Prostate gland (tissue), 2 donors: ENCODE data around the gene TSPAN32. TPM values are rescaled to one million over a fixed set of nuclear protein-coding genes. Genes with fewer than 3 reads are reported as not detected.

Experiments used
- DNase-seq: peaks from one replicate; pipeline ENCODE4 v3.0.0-alpha.2; 2019; ENCODE audit warnings: low spot score
- H3K27ac ChIP-seq, 2 donors: fragments of 200-600 bp; sonication (generic); 2 replicates each; pipeline ENCODE4 v1.5.1; 2017 to 2019
- H3K27me3 ChIP-seq: fragments of 200-600 bp; sonication (generic); replicated peaks from 2 replicates; pipeline ENCODE4 v1.5.1; 2019; ENCODE audit not compliant: insufficient read depth
- H3K36me3 ChIP-seq, 2 donors: fragments of 200-600 bp; sonication (generic); 1 replicate in 1 of 2; 2 replicates in 1 of 2; pipeline versions ENCODE4 v1.5.1 to v1.8.1; 2017 to 2019
- H3K4me1 ChIP-seq: fragments of 200-600 bp; sonication (generic); replicated peaks from 2 replicates; pipeline ENCODE4 v1.5.1; 2019
- H3K4me3 ChIP-seq, 2 donors: fragments of 200-600 bp; sonication (generic); 2 replicates each; pipeline ENCODE4 v1.5.1; 2017 to 2019
- H3K9me3 ChIP-seq: fragments of 200-600 bp; sonication (generic); 2 replicates; pipeline ENCODE4 v1.5.1; 2017
- CTCF ChIP-seq, 4 experiments: fragments of 200-600 bp in 2 of 4; fragments of 450-650 bp in 2 of 4; sonication (generic) in 2 of 4; IDR thresholded peaks; 1 replicate in 3 of 4; 2 replicates in 1 of 4; pipeline ENCODE4 v1.5.1; 2016 to 2019; ENCODE audit warnings: antibody characterized with exemption in 4 of 4, mild to moderate bottlenecking in 2 of 4, moderate library complexity in 2 of 4
- POLR2A ChIP-seq: fragments of 450-650 bp; IDR thresholded peaks from one replicate; pipeline ENCODE4 v1.6.1; 2016; ENCODE audit warnings: antibody characterized with exemption, mild to moderate bottlenecking
- POLR2AphosphoS5 ChIP-seq: sonication (generic); formaldehyde crosslinking; IDR thresholded peaks from one replicate; pipeline ENCODE4 v1.6.1; 2017; ENCODE audit warnings: antibody characterized with exemption
- WGBS: methylation state at CpG from one replicate; pipeline ENCODE4 v1.1.5; 2018; 5-methylcytosine and 5-hydroxymethylcytosine counted together
- intact Hi-C: fragments of 100-400 bp; cut with DNase I; formaldehyde crosslinking; loops from one replicate; pipeline ENCODE4 v1.14.2; 2022
- total RNA-seq, 2 donors: library from RNA; depleted of rRNA; stranded (reverse); fragments of >200 nt; gene quantifications; one replicate each; pipeline ENCODE4 v1.1.0, GENCODE V29; 2016

Gene TSPAN32
- total RNA-seq, 2 donors from 2014 or later, result not detected

DNA sequence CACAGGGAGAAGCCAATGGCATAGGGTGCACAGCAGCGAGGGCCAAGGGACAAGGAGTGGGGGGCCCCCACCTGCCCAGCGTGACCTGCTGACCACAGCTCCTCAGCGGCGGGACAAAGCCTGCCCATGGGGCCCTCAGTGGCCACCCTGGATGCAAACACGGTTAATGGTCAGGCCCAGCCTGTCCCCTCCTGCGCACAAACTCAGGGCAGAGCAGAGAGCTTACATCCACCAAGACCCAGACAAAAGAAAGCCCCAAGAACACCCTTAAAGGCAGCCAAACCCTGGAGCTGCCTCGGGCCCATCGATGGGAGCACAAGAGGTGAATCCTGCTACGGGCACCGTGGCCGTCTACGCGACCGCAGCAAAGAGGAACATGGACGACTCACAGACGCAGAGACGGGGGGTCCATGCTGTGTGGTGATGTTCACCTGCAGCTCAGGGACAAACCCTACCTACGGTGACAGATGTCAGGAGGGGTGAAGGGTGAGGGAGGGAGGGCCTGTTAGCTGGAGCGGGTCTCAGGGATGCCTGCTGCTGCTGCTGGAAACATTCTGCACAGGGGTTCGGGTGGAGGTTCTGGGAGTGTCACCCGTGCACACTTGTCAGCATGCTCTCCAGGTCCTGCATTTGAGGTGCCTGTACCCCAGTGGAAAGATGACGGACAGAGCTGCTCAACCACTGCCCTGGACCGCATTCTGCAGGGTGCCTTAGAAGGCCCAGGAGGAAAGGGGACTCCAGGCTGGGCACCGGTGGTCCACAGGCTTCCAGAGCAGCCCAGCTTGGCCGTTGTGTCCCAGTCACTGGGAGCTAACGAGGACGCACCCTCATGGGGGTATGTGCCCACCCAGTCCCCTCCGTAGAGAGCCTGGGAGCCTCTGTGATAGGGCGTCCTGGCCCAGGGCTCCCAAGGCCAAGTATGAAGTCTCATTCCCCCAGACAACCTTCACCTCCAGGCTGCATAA lies 43.0 kb upstream of the TSPAN32 start:
- Histone ChIP-seq H3K4me1 (peaks cover 18% of the 10 kb centered on the region), H3K4me3 (no peak overlapping the region), H3K36me3 (no peaks in the 10 kb centered on the region), H3K27ac (no peak overlapping the region), H3K9me3 (no peaks in the 10 kb centered on the region), H3K27me3 (no peaks in the 10 kb centered on the region)
- WGBS, result 95% methylated on average over 29 of the region's 29 CpGs
- peak; percentile 3 for DNase-seq
- intact Hi-C loops, result no loop called here
- no peak for TF ChIP-seq POLR2AphosphoS5
- no peak for TF ChIP-seq POLR2A
- no peak for TF ChIP-seq CTCF (IDR thresholded peaks at IDR 0.05)

- Histone ChIP-seq H3K36me3 (no peaks in the 10 kb centered on the region), H3K4me1 (peaks cover 18% of the 10 kb centered on the region), H3K27ac (no peak overlapping the region), H3K27me3 (no peaks in the 10 kb centered on the region), H3K4me3 (no peak overlapping the region), H3K9me3 (no peaks in the 10 kb centered on the region)
- DNase-seq, result peak; percentile 2
- TF ChIP-seq POLR2A, result no peak
- 93% methylated on average over 8 of the region's 8 CpGs for WGBS
- intact Hi-C loops, result no loop called here
These were observed 42.4 kb upstream of the TSPAN32 start for GRCh38 chr11:2259466-2259830.

DNA sequence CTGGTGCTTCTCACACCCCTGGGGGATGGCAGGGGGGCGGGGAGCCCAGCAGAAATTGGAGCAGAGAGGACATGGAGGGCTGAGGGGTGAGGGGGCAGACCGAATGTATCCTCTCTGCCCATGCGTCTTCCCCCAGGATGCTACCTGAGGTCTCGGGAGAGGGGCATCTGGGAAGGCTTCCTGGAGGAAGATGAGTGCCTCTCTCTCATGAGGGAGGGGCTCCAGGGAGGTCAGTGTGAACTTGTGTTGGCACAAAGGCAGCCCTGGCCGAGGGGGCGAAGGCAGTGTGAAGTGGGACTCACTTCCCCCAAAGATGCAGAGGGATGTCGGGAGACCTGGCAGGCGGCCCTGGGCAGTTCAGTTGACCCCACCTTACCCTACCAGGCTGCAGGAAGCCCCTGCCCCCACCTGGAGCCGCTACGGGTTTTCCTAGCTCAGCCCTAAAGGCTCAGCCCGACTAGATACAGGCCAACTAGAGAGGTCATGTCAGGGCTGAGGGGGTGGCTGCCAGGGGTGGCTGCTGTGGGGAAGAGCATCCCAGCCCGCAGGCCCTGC lies 41.8 kb upstream of the TSPAN32 start:
- H3K36me3 ChIP-seq, result no peaks in the 10 kb centered on the region
- 77% methylated on average over 10 of the region's 12 CpGs for WGBS
- intact Hi-C loops, result no loop called here
- no peaks in the 10 kb centered on the region for H3K27me3 ChIP-seq
- no peaks in the 10 kb centered on the region for H3K9me3 ChIP-seq
- peaks cover 18% of the 10 kb centered on the region for H3K4me1 ChIP-seq
- H3K27ac ChIP-seq, result no peak overlapping the region
- H3K4me3 ChIP-seq, result no peak overlapping the region
- peak; percentile 3 for DNase-seq
- TF ChIP-seq POLR2AphosphoS5, result no peak
- no peak for TF ChIP-seq POLR2A
- TF ChIP-seq CTCF (IDR thresholded peaks at IDR 0.05), result no peak

DNA sequence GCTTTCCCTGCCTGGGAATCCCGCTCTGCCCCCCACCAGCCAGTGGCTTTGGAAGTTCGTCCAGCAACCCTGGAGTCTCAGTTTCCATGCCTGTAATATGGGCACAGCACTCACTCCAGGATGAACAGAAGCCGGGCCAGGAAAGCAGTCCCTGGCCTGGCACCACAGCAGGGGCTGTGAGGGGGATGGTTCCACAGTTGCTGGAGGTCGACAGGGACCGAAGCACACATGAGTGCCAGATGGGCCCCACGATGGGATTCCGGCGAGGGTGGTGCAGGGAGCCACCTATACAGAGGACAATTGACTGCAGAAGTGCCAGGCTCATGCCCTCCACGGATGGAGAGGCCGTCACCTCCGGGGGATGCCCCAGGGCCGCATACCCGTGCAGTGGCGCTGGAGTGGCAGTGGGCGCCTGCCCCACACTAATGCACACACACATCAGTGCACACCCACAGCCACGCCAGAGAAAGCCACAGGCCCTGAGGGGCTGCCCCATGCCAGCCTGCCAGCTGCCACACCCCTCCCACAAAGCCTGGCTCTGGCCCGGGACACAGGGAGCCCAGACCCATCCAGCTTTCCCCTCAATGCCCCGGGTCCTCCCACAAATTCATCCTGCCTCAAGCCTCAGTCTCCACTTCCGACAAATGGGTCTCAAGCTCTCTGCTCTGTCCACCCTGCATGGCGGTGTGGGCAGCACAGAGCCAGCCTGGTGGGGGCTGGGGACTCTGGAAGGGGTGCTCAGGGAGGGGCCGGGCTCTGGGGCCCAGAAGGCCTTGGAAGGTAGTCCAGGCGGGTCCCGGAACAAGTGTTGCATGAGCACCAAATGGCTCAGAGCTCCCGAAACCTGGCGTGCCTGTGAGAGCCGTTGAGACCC lies 41.1 kb upstream of the TSPAN32 start:
- intact Hi-C loops, result no loop called here
- no peak overlapping the region for H3K27ac ChIP-seq
- H3K4me3 ChIP-seq, result no peak overlapping the region
- WGBS, result 84% methylated on average over 17 of the region's 26 CpGs
- H3K9me3 ChIP-seq, result no peaks in the 10 kb centered on the region
- H3K4me1 ChIP-seq, result peaks cover 17% of the 10 kb centered on the region
- TF ChIP-seq POLR2A, result no peak
- TF ChIP-seq CTCF (IDR thresholded peaks at IDR 0.05), result no peak
- TF ChIP-seq POLR2AphosphoS5, result no peak
- H3K27me3 ChIP-seq, result no peaks in the 10 kb centered on the region
- peak; percentile 3 for DNase-seq
- H3K36me3 ChIP-seq, result no peaks in the 10 kb centered on the region
